Fibroblast of lung (primary cell): Measurements from ENCODE around the gene PCTP. TPM values are rescaled to one million over a fixed set of nuclear protein-coding genes. Genes with fewer than 3 reads are reported as not detected.

Source experiments
- DNase-seq, 2 donors: peaks; one replicate each; pipeline versions ENCODE4 v3.0.0 to v3.0.0-alpha.2; 2010; ENCODE audit warnings: low read depth in 2 of 2
- H2AFZ ChIP-seq: 2 replicates; pipeline ENCODE4 v1.5.1; 2012; ENCODE audit warnings: low read length, control low read depth, inconsistent platforms
- H3K27ac ChIP-seq: 2 replicates; pipeline ENCODE4 v1.5.1; 2011; ENCODE audit warnings: low read length, control low read depth; ENCODE audit not compliant: insufficient read depth
- H3K27me3 ChIP-seq: 2 replicates; pipeline ENCODE4 v1.5.1; 2011; ENCODE audit warnings: mild to moderate bottlenecking, low read length; ENCODE audit not compliant: control insufficient read depth, insufficient read depth
- H3K36me3 ChIP-seq: 2 replicates; pipeline ENCODE4 v1.5.1; 2011; ENCODE audit warnings: low read length; ENCODE audit not compliant: control insufficient read depth, insufficient read depth
- H3K4me1 ChIP-seq: 2 replicates; pipeline ENCODE4 v1.5.1; 2011; ENCODE audit warnings: low read length; ENCODE audit not compliant: control insufficient read depth, insufficient read depth; ENCODE audit errors: extremely low read depth
- H3K4me2 ChIP-seq: 2 replicates; pipeline ENCODE4 v1.5.1; 2011; ENCODE audit warnings: low read length, control low read depth; ENCODE audit not compliant: insufficient read depth; ENCODE audit errors: extremely low read depth
- H3K4me3 ChIP-seq, 4 experiments: fragments of 200-600 bp in 1 of 4; sonication (generic) in 1 of 4; replicated peaks in 1 of 4; 2 replicates each; pipeline ENCODE4 v1.5.1; 2011 to 2016; ENCODE audit warnings: low read length in 4 of 4, low read depth in 3 of 4, mild to moderate bottlenecking in 3 of 4, control low read depth in 2 of 4, inconsistent platforms in 1 of 4, mixed read lengths in 1 of 4; ENCODE audit not compliant: insufficient read depth in 1 of 4; ENCODE audit errors: control extremely low read depth in 1 of 4
- H3K79me2 ChIP-seq: 2 replicates; pipeline ENCODE4 v1.5.1; 2012; ENCODE audit warnings: mild to moderate bottlenecking, low read length, inconsistent platforms; ENCODE audit not compliant: control insufficient read depth, insufficient read depth
- H3K9ac ChIP-seq: 2 replicates; pipeline ENCODE4 v1.5.1; 2011; ENCODE audit warnings: mild to moderate bottlenecking, low read length, control low read depth; ENCODE audit not compliant: insufficient read depth
- H3K9me3 ChIP-seq: 2 replicates; pipeline ENCODE4 v1.5.1; 2012; ENCODE audit warnings: low read depth, low read length; ENCODE audit not compliant: control insufficient read depth, insufficient read depth
- H4K20me1 ChIP-seq: 2 replicates; pipeline ENCODE4 v1.5.1; 2011; ENCODE audit warnings: low read length; ENCODE audit not compliant: control insufficient read depth, insufficient read depth; ENCODE audit errors: extremely low read depth
- EZH2 ChIP-seq: IDR thresholded peaks from 2 replicates; pipeline ENCODE4 v1.5.1; 2012; ENCODE audit warnings: low read length, control low read depth, mild to moderate bottlenecking; ENCODE audit errors: missing control alignments
- polyA plus RNA-seq, 2 donors: library from polyadenylated mRNA; depleted of rRNA in 1 of 2; stranded (reverse) in 1 of 2; unstranded in 1 of 2; fragments of >200 nt; gene quantifications; 2 replicates each; pipeline ENCODE4 v1.2.1, GENCODE V29; 2011 to 2012; ENCODE audit warnings: missing spikeins in 1 of 2
- total RNA-seq: library from RNA; depleted of rRNA; stranded (reverse); fragments of >200 nt; gene quantifications from 2 replicates; pipeline ENCODE4 v1.2.1, GENCODE V29; 2014
- TF ChIP-seq, protein P1 (sequence below), 2 donors: IDR thresholded peaks in 1 of 2; conservative IDR thresholded peaks in 1 of 2; 1 replicate in 1 of 2; 2 replicates in 1 of 2; pipeline ENCODE4 v1.5.1; 2011 to 2012; ENCODE audit warnings: low read length in 2 of 2, control low read depth in 1 of 2, inconsistent platforms in 1 of 2, low read depth in 1 of 2, mild to moderate bottlenecking in 1 of 2

The PCTP gene
- total and polyA plus RNA-seq, 2 donors (not counting 1 experiment from before 2014, with no cell fraction given) = 20.4 to 20.6 TPM

DNA sequence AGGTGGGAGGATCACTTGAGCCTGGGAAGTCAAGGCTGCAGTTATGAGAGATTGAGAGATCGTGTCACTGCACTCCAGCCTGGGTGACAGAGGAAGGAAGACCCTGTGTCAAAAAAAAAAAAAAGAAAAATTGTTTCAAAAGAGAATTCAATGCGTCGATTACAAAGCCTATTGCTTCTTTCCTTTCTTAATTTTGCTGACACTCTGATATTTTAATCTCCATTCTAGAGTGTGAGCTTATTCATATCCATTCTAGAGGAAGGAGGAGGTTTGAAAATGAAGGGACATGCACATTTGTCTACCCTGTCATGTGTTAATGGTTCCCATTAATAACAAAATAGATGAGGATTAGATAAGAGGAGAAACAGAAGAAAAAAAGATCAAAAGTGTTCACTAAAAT, 63.1 kb downstream of the PCTP start:
- H2AFZ ChIP-seq = no peak overlapping the region
- no peaks in the 10 kb centered on the region for H3K9me3 ChIP-seq
- H3K27me3 ChIP-seq = no peaks in the 10 kb centered on the region
- no peak overlapping the region for H3K4me3 ChIP-seq
- H3K9ac ChIP-seq = no peak overlapping the region
- DNase-seq = no peak
- no peaks in the 10 kb centered on the region for H4K20me1 ChIP-seq
- no peaks in the 10 kb centered on the region for H3K4me1 ChIP-seq
- TF ChIP-seq, protein P1, sequence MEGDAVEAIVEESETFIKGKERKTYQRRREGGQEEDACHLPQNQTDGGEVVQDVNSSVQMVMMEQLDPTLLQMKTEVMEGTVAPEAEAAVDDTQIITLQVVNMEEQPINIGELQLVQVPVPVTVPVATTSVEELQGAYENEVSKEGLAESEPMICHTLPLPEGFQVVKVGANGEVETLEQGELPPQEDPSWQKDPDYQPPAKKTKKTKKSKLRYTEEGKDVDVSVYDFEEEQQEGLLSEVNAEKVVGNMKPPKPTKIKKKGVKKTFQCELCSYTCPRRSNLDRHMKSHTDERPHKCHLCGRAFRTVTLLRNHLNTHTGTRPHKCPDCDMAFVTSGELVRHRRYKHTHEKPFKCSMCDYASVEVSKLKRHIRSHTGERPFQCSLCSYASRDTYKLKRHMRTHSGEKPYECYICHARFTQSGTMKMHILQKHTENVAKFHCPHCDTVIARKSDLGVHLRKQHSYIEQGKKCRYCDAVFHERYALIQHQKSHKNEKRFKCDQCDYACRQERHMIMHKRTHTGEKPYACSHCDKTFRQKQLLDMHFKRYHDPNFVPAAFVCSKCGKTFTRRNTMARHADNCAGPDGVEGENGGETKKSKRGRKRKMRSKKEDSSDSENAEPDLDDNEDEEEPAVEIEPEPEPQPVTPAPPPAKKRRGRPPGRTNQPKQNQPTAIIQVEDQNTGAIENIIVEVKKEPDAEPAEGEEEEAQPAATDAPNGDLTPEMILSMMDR (conservative IDR thresholded peaks at IDR 0.05 in 1 of 2, IDR thresholded peaks at IDR 0.05 in 1 of 2; ENCODE audit: low read depth in 1 of 2, low read length in 2 of 2) = no peak
- TF ChIP-seq EZH2 = no peak
- no peaks in the 10 kb centered on the region for H3K36me3 ChIP-seq
- no peaks in the 10 kb centered on the region for H3K79me2 ChIP-seq
- no peak overlapping the region for H3K4me2 ChIP-seq
- H3K27ac ChIP-seq = no peak overlapping the region

DNA sequence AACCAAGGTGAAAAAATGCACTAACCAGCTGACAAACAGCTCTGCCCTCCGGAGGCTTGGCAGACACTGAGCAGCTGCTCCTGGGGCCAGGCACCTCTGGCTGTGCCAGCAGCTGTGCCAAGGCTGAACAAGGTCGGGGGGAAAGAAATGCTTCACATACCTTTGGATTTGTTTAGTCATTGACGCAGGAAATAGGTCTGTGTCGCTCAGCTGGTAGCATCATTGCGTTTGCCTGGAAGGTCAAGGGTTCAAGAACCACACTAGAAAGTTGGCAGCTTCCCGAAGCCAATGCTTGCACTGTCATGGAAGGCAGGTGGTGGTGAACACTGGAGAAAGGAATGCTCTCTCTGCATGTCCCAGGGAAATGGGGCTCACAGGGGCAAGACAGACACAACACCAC, 63.5 kb downstream of the PCTP start:
- no peaks in the 10 kb centered on the region for H4K20me1 ChIP-seq
- TF ChIP-seq, protein P1 (conservative IDR thresholded peaks at IDR 0.05 in 1 of 2, IDR thresholded peaks at IDR 0.05 in 1 of 2; ENCODE audit: low read depth in 1 of 2, low read length in 2 of 2) = no peak
- TF ChIP-seq EZH2 = no peak
- no peak overlapping the region for H3K27ac ChIP-seq
- H3K27me3 ChIP-seq = no peaks in the 10 kb centered on the region
- H3K9ac ChIP-seq = no peak overlapping the region
- no peaks in the 10 kb centered on the region for H3K79me2 ChIP-seq
- no peaks in the 10 kb centered on the region for H3K9me3 ChIP-seq
- no peaks in the 10 kb centered on the region for H3K4me1 ChIP-seq
- H3K36me3 ChIP-seq = no peaks in the 10 kb centered on the region
- H2AFZ ChIP-seq = no peak overlapping the region
- no peak overlapping the region for H3K4me3 ChIP-seq
- DNase-seq = peak; percentile 3 to 8
- no peak overlapping the region for H3K4me2 ChIP-seq

DNA sequence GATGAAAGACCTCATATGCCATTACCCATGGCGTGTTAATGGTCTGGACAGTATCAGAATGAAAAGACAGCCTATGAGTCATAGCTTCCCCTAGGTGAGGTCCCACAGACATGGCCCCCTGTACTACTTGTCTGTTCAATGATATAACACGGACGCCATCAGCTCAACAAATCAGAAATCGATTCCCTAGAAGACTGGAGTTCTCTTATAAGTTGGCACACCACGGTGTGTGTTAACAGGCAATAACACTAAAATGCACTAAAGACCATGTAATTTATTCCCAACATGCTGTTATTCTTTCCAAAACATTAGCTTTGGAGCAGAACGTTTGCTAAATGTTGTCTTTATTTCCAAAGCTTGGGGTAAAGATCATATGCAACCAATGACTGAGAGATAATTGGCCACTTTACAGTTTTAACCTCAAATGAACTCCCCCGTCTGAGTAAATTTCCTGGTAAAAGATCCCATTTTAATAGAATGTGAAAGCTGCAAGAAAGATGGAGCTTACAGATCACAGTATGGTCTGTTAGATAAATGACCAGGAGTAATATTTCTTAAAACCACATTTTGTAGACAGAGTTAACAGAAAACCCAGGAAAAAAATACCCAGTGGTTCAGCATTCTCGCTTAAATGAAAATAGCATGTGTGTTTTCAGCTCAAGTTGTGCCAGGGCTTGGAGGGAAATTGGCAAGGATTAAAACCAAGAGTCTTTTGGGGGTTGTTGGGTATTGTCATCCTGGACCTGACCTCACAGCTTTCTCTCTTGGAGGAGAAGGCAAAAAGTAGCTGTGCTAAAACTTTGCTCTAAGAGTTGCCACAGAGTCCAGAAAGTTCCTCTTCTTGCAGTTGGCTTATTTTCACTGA, 65.9 kb downstream of the PCTP start:
- H3K27me3 ChIP-seq = no peaks in the 10 kb centered on the region

More for the DNA sequence above, 65.9 kb downstream of the PCTP start:
- Histone ChIP-seq H3K4me3 (no peak overlapping the region), H4K20me1 (no peaks in the 10 kb centered on the region), H3K4me1 (no peaks in the 10 kb centered on the region), H3K79me2 (no peaks in the 10 kb centered on the region), H2AFZ (no peak overlapping the region), H3K4me2 (no peak overlapping the region), H3K9ac (no peak overlapping the region), H3K9me3 (no peaks in the 10 kb centered on the region), H3K36me3 (no peaks in the 10 kb centered on the region), H3K27ac (no peak overlapping the region)
- peak in 1 of 2 donors; percentile 0 for DNase-seq
- TF ChIP-seq EZH2 = no peak
